HFF-Myc (cell line): ENCODE data around the gene FBXW12.
A peak's percentile ranks its signal among the peaks of the same experiment; 100 is the strongest.

Experiments used
- DNase-seq: peaks from one replicate; pipeline ENCODE4 v3.0.0-alpha.2; 2011; ENCODE audit warnings: low read depth; ENCODE audit errors: extremely low read depth
- H3K4me3 ChIP-seq: replicated peaks from 2 replicates; pipeline ENCODE4 v1.5.1; 2011; ENCODE audit warnings: low read depth, mild to moderate bottlenecking, control low read depth, low read length
- TF ChIP-seq, protein P1 (sequence below): IDR thresholded peaks from 2 replicates; pipeline ENCODE4 v1.5.1; 2012; ENCODE audit warnings: mild to moderate bottlenecking, low read depth, low read length, control low read depth; ENCODE audit errors: missing control alignments

Gene FBXW12

GRCh38 chr3:48418140-48418539 is 46.1 kb downstream of the FBXW12 start:
- no peak overlapping the region for H3K4me3 ChIP-seq
- TF ChIP-seq, protein P1, sequence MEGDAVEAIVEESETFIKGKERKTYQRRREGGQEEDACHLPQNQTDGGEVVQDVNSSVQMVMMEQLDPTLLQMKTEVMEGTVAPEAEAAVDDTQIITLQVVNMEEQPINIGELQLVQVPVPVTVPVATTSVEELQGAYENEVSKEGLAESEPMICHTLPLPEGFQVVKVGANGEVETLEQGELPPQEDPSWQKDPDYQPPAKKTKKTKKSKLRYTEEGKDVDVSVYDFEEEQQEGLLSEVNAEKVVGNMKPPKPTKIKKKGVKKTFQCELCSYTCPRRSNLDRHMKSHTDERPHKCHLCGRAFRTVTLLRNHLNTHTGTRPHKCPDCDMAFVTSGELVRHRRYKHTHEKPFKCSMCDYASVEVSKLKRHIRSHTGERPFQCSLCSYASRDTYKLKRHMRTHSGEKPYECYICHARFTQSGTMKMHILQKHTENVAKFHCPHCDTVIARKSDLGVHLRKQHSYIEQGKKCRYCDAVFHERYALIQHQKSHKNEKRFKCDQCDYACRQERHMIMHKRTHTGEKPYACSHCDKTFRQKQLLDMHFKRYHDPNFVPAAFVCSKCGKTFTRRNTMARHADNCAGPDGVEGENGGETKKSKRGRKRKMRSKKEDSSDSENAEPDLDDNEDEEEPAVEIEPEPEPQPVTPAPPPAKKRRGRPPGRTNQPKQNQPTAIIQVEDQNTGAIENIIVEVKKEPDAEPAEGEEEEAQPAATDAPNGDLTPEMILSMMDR, result no peak
- DNase-seq, result no peak

DNA sequence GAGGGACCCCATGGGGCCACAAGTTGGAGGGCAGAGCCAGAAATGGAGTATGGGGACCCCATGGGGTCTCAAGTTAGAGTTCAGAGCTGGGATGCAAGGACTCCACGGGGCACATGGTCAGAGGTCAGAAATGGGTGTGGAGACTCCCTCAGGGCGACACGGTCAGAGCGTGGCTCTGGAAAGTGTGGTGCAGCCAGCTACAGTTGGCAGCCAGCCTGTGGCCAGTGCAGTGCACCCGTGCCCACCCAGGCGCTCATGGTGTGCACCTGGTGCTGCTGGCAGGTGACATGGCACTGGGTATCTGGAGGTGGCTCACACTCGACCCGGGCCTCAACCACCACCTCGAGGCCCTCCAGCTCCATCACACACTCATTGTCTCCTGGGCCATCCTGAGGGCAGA is 46.6 kb downstream of the FBXW12 start:
- TF ChIP-seq, protein P1, result no peak
- no peak overlapping the region for H3K4me3 ChIP-seq
- no peak for DNase-seq

GRCh38 chr3:48419149-48419548 is 47.1 kb downstream of the FBXW12 start:
- TF ChIP-seq, protein P1, result no peak
- no peak for DNase-seq
- no peak overlapping the region for H3K4me3 ChIP-seq

- TF ChIP-seq, protein P1, result no peak
- no peak overlapping the region for H3K4me3 ChIP-seq
- no peak for DNase-seq
Measured at GRCh38 chr3:48419597-48419996, 47.6 kb downstream of the FBXW12 start.

GRCh38 chr3:48420561-48420960 is 48.5 kb downstream of the FBXW12 start:
- no peak overlapping the region for H3K4me3 ChIP-seq
- no peak for DNase-seq
- TF ChIP-seq, protein P1, result no peak

DNA sequence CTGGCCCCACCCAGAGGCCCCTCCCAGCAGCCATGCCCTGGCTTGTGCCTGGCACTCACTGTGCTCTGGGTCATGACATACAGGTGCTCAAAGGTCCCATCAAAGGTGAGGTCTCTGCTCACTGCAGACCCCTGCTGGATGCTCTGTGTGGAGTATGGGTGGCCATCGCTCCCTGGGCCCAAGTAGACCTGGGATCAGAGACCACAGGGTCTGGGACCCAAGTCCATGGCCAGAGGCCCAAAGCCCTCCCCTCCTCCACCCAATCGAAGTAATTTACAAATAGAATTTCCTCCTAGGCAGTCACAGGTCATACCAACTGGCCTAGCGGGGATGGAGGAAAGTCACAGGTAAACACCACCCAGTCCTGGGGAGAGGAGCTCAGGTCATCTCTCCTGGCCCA is 50.3 kb downstream of the FBXW12 start:
- no peak overlapping the region for H3K4me3 ChIP-seq
- no peak for DNase-seq
- TF ChIP-seq, protein P1, result peak; percentile 4

DNA sequence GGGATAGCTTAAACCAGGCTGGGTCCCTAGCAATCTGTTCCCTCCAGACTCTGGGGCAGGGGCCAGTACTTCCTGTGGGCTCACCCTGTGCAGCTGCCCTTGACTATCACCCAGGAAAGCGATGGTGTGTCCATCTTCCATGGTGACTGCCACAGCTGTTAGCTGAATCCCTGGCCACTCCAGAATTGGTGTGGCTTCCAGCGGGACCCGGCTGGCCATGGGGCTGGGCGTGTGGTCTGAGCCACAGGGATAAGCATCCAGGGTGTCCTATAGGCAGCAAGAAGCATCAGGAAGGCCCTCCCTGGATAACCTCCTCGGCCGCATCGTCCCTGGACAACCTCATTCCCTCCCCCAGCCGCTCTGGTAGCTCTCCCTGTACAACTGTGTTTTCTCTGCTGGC is 50.7 kb downstream of the FBXW12 start:
- DNase-seq, result no peak
- TF ChIP-seq, protein P1, result peak; percentile 0
- H3K4me3 ChIP-seq, result no peak overlapping the region
